CD4-positive, alpha-beta T cell treated with Interleukin-6 at 100 ng/mL for 8 hours (primary cell): Measurements from ENCODE around the gene PEX7.
"Not testable (repeated sequence)": the region's sequence is repeated elsewhere in the genome, so short reads cannot be mapped to it uniquely, and the experiment has no call there.

ENCODE experiments used
- DNase-seq: peaks from one replicate; pipeline ENCODE4 v3.0.0-alpha.2; 2020; ENCODE audit warnings: mixed read lengths, low spot score

PEX7 gene

GRCh38 chr6:136895901-136896300 lies 73.5 kb downstream of the PEX7 start:
- DNase-seq, result no peak

DNA sequence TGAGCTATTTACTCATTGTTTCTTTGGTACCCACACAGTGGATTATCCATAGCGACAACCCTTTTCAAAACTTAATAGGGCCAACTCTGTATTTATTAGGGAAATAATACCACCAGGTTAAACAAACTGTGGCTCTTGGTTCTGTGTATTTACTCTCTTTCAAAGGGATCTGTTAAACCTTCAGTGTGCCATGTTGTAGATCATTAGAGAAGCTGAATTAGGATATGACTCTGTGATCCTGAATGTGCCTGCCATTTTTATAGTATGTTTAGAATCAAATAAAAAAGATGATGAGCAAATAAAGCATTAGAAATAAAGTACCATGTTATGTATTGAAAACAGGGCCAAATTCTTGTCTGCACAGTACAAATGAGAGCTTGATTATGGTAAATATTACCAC lies 74.7 kb downstream of the PEX7 start:
- no peak for DNase-seq

- no peak for DNase-seq
Observed at GRCh38 chr6:136901212-136901784, 78.9 kb downstream of the PEX7 start.

DNA sequence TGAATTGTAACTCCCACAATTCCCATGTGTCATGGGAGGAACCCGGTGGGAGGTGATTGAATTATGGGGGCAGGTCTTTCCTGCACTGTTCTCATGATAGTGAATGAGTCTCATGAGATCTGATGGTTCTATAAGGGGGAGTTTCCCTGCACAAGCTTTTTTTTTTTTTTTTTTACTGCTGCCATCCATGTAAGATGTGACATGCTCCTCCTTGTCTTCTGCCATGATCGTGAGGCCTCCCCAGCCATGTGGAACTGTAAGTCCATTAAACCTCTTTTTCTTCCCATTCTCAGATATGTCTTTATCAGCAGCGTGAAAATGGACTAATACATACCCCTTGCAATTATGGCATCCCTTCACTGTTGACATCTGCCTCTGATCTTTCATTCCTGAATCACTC lies 82.1 kb downstream of the PEX7 start:
- DNase-seq, result not testable (repeated sequence)

DNA sequence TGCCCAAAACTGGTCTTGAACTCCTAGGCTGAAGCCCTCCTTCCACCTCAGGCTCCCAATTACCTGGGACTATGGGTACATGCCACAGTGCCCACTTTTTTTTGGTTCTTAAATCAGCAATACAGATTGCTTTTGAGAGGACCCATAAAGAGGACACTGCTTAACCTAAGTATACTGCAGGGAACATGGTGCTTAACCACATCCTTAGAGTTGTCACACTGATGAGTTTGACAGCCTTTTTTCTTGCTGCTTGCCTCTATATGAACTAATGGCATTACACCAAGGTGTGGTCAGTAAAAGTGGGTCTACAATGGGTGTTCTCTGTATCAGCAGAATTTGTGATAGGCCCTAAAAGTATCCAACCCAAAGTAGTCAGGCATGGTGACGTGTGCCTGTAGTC lies 92.6 kb downstream of the PEX7 start:
- DNase-seq, result no peak

GRCh38 chr6:136918706-136919105 lies 96.3 kb downstream of the PEX7 start:
- DNase-seq, result no peak

GRCh38 chr6:136920216-136920615 lies 97.8 kb downstream of the PEX7 start:
- no peak for DNase-seq

DNA sequence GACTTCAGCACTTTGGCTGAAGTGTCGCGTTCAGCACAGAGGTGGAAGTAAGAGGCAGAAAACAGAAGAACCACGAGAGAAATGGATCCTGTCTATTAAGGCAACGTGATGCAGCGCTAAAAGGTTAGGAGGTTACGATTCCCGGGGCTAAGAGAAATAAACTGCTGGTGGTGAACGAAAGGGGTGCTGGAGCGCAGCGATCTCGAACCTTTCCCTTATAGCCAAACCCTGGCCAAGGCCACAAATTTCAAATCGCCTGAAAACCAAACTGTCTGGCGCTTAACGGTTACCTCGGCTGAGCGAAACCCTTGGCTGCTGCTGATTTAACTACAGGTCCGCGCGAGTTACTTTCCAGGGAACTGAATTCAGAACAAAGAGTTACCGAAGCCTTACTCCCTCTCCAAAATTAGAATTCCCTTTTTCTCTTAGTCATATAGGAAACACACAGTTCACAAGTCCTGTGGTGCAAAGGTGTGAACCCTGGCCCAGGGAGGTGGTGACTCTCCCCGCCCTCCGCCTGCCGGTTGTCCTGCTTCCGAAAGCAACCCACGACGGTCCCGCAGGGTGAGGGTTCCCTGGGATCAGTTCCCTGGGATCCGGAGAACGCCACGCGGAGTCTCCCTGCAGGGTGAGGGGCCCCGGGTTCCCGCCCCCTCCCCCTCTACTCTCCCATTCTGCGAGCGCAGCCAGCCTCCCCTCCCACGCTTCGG lies 98.4 kb downstream of the PEX7 start:
- DNase-seq, result no peak

DNA sequence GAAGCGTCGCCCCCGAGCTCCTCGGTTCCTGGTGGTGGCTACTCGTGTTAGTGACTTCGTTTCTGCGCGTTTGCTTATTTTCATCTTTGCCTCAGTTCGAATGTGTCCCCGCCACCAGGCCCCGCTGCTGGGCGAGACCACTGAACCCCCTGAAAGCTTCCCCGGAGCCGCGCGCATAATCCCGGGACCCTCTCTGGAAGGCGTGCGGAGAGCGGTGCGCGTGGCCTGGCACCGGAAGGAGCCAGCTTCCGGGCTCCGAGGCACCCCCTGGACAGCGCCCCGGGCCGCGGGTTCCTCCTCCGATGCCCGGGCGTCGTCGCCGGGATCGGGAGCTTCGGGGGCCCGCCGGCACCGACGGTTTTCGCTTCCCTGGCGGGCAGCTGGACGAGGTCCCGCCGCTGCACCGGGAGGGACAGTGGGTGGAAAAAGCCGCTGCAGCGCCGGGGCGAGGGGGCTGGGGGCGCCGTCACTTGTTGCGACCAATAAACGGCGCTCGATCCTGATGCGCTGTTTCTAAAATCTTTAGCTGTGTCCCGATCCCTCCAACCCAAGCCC lies 99.1 kb downstream of the PEX7 start:
- no peak for DNase-seq

GRCh38 chr6:136921936-136922684 lies 99.7 kb downstream of the PEX7 start, which contains the start of gene SLC35D3:
Gene SLC35D3, plus strand, starts transcription at chr6:136922301. Its CDS starts 128 bp downstream, at chr6:136922429.
- DNase-seq, result no peak

DNA sequence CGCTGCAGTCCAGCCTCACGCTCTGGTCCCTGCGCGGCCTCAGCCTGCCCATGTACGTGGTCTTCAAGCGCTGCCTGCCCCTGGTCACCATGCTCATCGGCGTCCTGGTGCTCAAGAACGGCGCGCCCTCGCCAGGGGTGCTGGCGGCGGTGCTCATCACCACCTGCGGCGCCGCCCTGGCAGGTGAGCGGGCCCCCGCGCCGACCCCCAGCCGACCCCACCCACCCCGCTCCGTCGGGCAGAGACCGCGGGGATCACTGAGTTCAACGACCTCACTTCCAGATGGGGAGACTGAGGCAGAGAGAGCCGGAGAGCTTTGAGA lies 100.3 kb downstream of the PEX7 start:
- DNase-seq, result no peak

DNA sequence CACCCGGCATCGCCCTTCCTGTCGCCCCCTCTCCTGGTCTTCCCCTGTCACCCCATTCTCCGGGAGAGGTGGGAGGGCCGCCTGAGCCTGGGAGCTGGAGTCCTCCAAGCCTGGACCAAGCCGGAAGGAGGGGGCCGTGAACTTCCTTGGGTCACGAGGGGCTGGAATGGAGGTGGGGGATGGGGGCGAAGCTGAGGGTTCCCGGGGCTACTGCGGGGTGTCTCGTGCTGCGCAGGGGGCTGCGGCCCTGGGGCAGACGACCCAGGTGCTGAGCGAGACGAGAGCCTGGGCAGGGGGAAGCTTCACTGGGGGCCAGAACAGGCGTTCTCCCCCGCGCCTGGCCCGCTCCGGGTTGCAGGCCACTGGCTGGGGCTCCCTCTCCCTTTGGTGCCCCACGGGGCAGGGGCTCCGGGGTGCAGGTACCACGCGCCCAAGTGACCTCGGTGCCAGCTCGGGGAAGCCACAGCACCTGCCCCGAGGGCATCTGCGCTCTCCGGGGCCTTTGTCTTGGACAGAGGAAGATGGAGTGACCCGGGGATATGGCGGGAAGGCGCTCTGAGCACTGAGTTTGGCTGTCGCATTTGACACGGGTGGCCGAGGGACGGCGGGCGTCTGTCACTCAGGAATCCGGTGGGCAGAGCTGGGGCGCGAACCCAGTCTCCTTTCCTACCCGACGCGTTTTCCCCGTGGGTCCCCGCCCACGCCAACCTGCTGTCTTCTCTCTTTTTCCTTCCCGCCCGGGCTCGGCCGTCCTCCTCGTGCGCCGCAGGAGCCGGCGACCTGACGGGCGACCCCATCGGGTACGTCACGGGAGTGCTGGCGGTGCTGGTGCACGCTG lies 100.9 kb downstream of the PEX7 start:
- no peak for DNase-seq

DNA sequence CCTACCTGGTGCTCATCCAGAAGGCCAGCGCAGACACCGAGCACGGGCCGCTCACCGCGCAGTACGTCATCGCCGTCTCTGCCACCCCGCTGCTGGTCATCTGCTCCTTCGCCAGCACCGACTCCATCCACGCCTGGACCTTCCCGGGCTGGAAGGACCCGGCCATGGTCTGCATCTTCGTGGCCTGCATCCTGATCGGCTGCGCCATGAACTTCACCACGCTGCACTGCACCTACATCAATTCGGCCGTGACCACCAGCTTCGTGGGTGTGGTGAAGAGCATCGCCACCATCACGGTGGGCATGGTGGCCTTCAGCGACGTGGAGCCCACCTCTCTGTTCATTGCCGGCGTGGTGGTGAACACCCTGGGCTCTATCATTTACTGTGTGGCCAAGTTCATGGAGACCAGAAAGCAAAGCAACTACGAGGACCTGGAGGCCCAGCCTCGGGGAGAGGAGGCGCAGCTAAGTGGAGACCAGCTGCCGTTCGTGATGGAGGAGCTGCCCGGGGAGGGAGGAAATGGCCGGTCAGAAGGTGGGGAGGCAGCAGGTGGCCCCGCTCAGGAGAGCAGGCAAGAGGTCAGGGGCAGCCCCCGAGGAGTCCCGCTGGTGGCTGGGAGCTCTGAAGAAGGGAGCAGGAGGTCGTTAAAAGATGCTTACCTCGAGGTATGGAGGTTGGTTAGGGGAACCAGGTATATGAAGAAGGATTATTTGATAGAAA lies 101.7 kb downstream of the PEX7 start:
- DNase-seq, result no peak

- DNase-seq, result no peak
Observed at GRCh38 chr6:136926383-136926782, 104.0 kb downstream of the PEX7 start.

GRCh38 chr6:136927292-136927691 lies 104.9 kb downstream of the PEX7 start:
- no peak for DNase-seq

- DNase-seq, result no peak
Observed at GRCh38 chr6:136930528-136930927, 108.1 kb downstream of the PEX7 start.

- no peak for DNase-seq
Observed at GRCh38 chr6:136932599-136932998, 110.2 kb downstream of the PEX7 start.

GRCh38 chr6:136945072-136945471 lies 122.7 kb downstream of the PEX7 start:
- no peak for DNase-seq

DNA sequence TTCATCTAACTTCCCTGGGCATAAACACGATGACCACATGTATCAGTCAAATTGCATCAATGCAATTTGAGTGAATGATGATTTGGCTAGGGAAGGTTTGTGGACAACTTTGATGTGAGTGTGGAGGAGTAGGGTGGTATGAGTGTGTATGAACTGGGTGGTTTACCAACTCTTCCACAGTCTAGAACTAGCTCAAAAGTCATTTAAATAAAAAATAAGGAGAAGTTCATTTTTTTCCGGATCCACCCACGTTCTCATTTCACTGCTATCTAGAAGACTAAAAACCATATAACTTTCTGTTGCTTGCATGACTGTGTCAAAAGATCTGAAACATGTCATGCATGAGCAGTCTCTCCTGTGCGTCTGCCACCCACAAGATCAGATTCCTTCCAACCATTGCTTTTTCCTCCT lies 123.3 kb downstream of the PEX7 start:
- DNase-seq, result no peak

GRCh38 chr6:136947037-136947436 lies 124.6 kb downstream of the PEX7 start:
- no peak for DNase-seq

GRCh38 chr6:136949957-136950356 lies 127.6 kb downstream of the PEX7 start:
- DNase-seq, result not testable (repeated sequence)
